IPS DF 6.9 (cell line): ENCODE data around the gene CDK5R2.
"Not testable (repeated sequence)": the region's sequence is repeated elsewhere in the genome, so short reads cannot be mapped to it uniquely, and the experiment has no call there.

ENCODE experiments used
- DNase-seq: peaks from one replicate; pipeline ENCODE4 v3.0.0-alpha.2; 2013; ENCODE audit warnings: low read depth, low spot score
- H3K27ac ChIP-seq: one replicate; pipeline ENCODE4 v1.5.1; 2013; ENCODE audit warnings: low read length, control low read depth
- H3K27me3 ChIP-seq: 2 replicates; pipeline ENCODE4 v1.6.1; 2013; ENCODE audit warnings: mild to moderate bottlenecking, low read length; ENCODE audit not compliant: control insufficient read depth, insufficient read depth
- H3K36me3 ChIP-seq: 2 replicates; pipeline ENCODE4 v1.6.1; 2013; ENCODE audit warnings: low read length; ENCODE audit not compliant: control insufficient read depth, insufficient read depth
- H3K4me1 ChIP-seq: 2 replicates; pipeline ENCODE4 v1.6.1; 2013; ENCODE audit warnings: low read length; ENCODE audit not compliant: control insufficient read depth, insufficient read depth
- H3K4me3 ChIP-seq: 2 replicates; pipeline ENCODE4 v1.5.1; 2013; ENCODE audit warnings: mild to moderate bottlenecking, low read length
- H3K9me3 ChIP-seq: 2 replicates; pipeline ENCODE4 v1.6.1; 2013; ENCODE audit warnings: low read length, inconsistent platforms; ENCODE audit not compliant: control insufficient read depth, insufficient read depth
- WGBS: extraction: QIAGEN DNeasy Blood & Tissue Kit; methylation state at CpG from one replicate; pipeline ENCODE4 v1.1.7; 2013; ENCODE audit warnings: mixed read lengths, missing lambda C conversion rate; ENCODE audit not compliant: insufficient read length, insufficient coverage; 5-methylcytosine and 5-hydroxymethylcytosine counted together

The CDK5R2 gene

GRCh38 chr2:218959141-218959731 is at the start of gene CDK5R2:
CDK5R2 (plus strand) TSS chr2:218959666; CDS start chr2:218959821, 155 bp downstream.
- H3K36me3 ChIP-seq, result no peaks in the 10 kb centered on the region; the same call in 1 of the 2 replicates
- H3K4me1 ChIP-seq, result peaks cover 11% of the 10 kb centered on the region
- no CpG with 5 or more reads among the region's 37 CpGs for WGBS
- no peak within 1 kb of the TSS for H3K27ac ChIP-seq
- H3K27me3 ChIP-seq, result peaks cover 18% of the 10 kb centered on the region
- H3K4me3 ChIP-seq, result peak within 1 kb of the TSS; percentile 46; the same call in 1 of the 2 replicates
- peak; percentile 85 for DNase-seq
- no peaks in the 10 kb centered on the region for H3K9me3 ChIP-seq

- H3K9me3 ChIP-seq, result no peaks in the 10 kb centered on the region
- no peaks in the 10 kb centered on the region for H3K27me3 ChIP-seq
- H3K4me1 ChIP-seq, result no peaks in the 10 kb centered on the region
- WGBS, result no CpG with 5 or more reads among the region's 6 CpGs
- no peak overlapping the region for H3K27ac ChIP-seq
- H3K36me3 ChIP-seq, result no peaks in the 10 kb centered on the region
- DNase-seq, result no peak
- no peak overlapping the region for H3K4me3 ChIP-seq
Measured at GRCh38 chr2:218910741-218911140, 48.7 kb upstream of the CDK5R2 start.

- DNase-seq, result no peak
- no peaks in the 10 kb centered on the region for H3K36me3 ChIP-seq
- H3K4me1 ChIP-seq, result no peaks in the 10 kb centered on the region
- H3K27ac ChIP-seq, result no peak overlapping the region
- H3K4me3 ChIP-seq, result no peak overlapping the region
- H3K9me3 ChIP-seq, result peaks cover 2% of the 10 kb centered on the region
- no CpG with 5 or more reads among the region's 1 CpG for WGBS
- no peaks in the 10 kb centered on the region for H3K27me3 ChIP-seq
Measured at GRCh38 chr2:218920504-218920903, 39.0 kb upstream of the CDK5R2 start.

GRCh38 chr2:218924757-218925156 is 34.7 kb upstream of the CDK5R2 start:
- no peak for DNase-seq
- H3K27ac ChIP-seq, result no peak overlapping the region
- no CpG with 5 or more reads among the region's 2 CpGs for WGBS
- H3K4me3 ChIP-seq, result no peak overlapping the region
- no peaks in the 10 kb centered on the region for H3K4me1 ChIP-seq
- no peaks in the 10 kb centered on the region for H3K36me3 ChIP-seq
- H3K27me3 ChIP-seq, result no peaks in the 10 kb centered on the region
- peaks cover 2% of the 10 kb centered on the region for H3K9me3 ChIP-seq

DNA sequence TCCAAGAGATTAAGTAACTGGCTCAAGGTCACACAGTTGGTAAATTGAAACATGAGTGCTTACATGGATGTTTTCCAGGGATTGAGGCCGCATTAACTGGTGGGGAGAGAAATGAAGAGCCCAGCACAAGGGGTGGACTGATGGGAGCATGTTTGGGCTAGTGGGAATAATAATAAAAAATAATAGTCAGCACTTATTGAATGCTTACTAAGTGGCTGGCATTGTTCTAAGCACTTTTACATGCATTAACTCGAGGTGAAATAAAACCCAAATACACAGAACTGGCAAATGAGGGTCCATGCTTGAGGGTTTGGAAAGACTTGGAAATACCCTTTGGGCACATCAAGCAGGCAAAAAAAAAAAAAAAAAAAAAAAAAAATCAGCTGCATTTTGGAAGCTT is 34.0 kb upstream of the CDK5R2 start:
- WGBS, result no CpG with 5 or more reads among the region's 2 CpGs
- Histone ChIP-seq H3K36me3 (no peaks in the 10 kb centered on the region), H3K4me3 (no peak overlapping the region)

DNA sequence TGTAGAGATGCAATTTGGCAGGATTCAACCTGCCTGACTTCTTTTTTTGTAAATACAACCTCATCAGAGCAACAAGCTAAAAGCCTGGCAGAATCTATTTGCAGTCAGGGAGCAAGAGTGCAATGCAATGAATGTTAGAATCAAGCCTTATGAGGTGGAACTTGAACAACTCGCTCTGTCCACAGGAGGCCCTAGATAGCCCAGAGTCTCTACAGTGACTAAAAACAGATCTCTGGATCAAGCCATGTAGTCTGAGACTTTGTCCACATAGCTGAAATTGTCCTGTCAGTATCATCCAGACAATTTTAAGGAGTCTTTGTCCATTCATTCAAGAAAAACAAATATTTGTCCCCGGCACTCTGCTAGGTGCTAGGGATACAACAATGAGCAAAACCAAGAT is 32.0 kb upstream of the CDK5R2 start:
- Histone ChIP-seq H3K9me3 (peaks cover 2% of the 10 kb centered on the region), H3K36me3 (no peaks in the 10 kb centered on the region), H3K27me3 (no peaks in the 10 kb centered on the region), H3K27ac (no peak overlapping the region), H3K4me3 (no peak overlapping the region), H3K4me1 (no peaks in the 10 kb centered on the region)
- DNase-seq, result no peak
- no CpG with 5 or more reads among the region's 2 CpGs for WGBS

More for the DNA sequence above, 34.0 kb upstream of the CDK5R2 start:
- Histone ChIP-seq H3K27ac (no peak overlapping the region), H3K9me3 (peaks cover 2% of the 10 kb centered on the region), H3K4me1 (no peaks in the 10 kb centered on the region), H3K27me3 (no peaks in the 10 kb centered on the region)
- DNase-seq, result no peak

DNA sequence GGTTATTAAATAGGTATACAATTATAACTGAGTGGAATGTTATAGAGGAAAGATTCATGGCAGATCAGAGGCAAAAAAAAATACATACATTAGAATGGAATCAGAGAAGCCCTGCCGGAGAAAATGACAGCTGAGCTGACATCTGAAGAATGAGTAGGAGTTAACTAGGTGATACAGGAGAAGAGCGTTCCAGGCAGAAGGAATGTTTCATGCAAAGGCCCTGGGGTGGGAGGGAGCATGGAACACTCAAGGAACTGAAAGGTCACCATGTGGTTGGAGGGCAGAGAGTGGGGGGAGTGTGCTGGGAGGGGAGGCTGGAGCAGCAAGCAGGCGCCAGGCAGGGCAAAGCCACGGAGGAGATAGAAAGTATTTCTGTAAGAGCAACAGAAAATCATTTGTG is 31.6 kb upstream of the CDK5R2 start:
- Histone ChIP-seq H3K9me3 (peaks cover 2% of the 10 kb centered on the region), H3K4me3 (no peak overlapping the region), H3K36me3 (no peaks in the 10 kb centered on the region), H3K27me3 (no peaks in the 10 kb centered on the region), H3K4me1 (no peaks in the 10 kb centered on the region), H3K27ac (no peak overlapping the region)
- no peak for DNase-seq
- no CpG with 5 or more reads among the region's 4 CpGs for WGBS

DNA sequence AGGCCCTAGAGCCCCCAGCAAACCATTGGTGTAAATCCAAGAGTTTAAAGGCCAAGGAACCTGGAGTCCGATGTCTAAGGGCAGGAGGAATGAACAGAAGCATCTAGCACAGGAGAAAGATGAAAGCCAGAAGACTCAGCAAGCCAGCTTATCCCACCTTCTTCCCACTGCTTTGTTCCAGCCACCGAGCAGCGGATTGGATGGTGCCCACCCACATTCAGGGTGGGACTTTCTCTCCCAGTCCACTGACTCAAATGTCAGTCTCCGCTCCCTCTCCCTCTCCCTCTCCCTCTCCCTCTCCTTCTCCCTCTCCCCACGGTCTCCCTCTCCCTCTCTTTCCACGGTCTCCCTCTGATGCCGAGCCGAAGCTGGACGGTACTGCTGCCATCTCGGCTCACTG is 29.0 kb upstream of the CDK5R2 start:
- not testable (repeated sequence) for H3K4me3 ChIP-seq, H3K27ac ChIP-seq, H3K27me3 ChIP-seq, DNase-seq, H3K36me3 ChIP-seq, H3K9me3 ChIP-seq, H3K4me1 ChIP-seq
- no CpG with 5 or more reads among the region's 10 CpGs for whole genome bisulfite sequencing

- H3K4me1 ChIP-seq, H3K36me3 ChIP-seq, DNase-seq, H3K27ac ChIP-seq, H3K27me3 ChIP-seq, H3K9me3 ChIP-seq, H3K4me3 ChIP-seq: not testable (repeated sequence)
- WGBS, result no CpG with 5 or more reads among the region's 25 CpGs
Measured at GRCh38 chr2:218931751-218932150, 27.7 kb upstream of the CDK5R2 start.

- no CpG with 5 or more reads among the region's 1 CpG for WGBS
- H3K27ac ChIP-seq, result no peak overlapping the region
- H3K9me3 ChIP-seq, result no peaks in the 10 kb centered on the region; the same call in 1 of the 2 replicates
- no peaks in the 10 kb centered on the region for H3K4me1 ChIP-seq
- H3K4me3 ChIP-seq, result no peak overlapping the region
- no peaks in the 10 kb centered on the region for H3K27me3 ChIP-seq
- H3K36me3 ChIP-seq, result no peaks in the 10 kb centered on the region
- no peak for DNase-seq
Measured at GRCh38 chr2:218944759-218945404, 14.6 kb upstream of the CDK5R2 start.

- H3K4me3 ChIP-seq, result no peak overlapping the region
- no peak overlapping the region for H3K27ac ChIP-seq
- no CpG with 5 or more reads among the region's 1 CpG for WGBS
- H3K9me3 ChIP-seq, result no peaks in the 10 kb centered on the region; the same call in 1 of the 2 replicates
- DNase-seq, result no peak
- H3K4me1 ChIP-seq, result no peaks in the 10 kb centered on the region
- no peaks in the 10 kb centered on the region for H3K36me3 ChIP-seq
- no peaks in the 10 kb centered on the region for H3K27me3 ChIP-seq
Measured at GRCh38 chr2:218946621-218947020, 12.8 kb upstream of the CDK5R2 start.
